ENCODE data around the gene FLNB.

The FLNB gene

GRCh38 chr3:58027704-58028317, 19.6 kb downstream of the FLNB start:
- TF ChIP-seq CTCF (conservative IDR thresholded peaks at IDR 0.05) (no peak), ZFX (IDR thresholded peaks at IDR 0.05) (no peak)
- peak overlapping the region; percentile 96 for H3K27ac ChIP-seq

- TF ChIP-seq ZFX (IDR thresholded peaks at IDR 0.05) (no peak), CTCF (conservative IDR thresholded peaks at IDR 0.05) (no peak)
- H3K27ac ChIP-seq: peak overlapping the region; percentile 21; the same call in 1 of the 2 replicates
These were observed 20.7 kb downstream of the FLNB start for GRCh38 chr3:58028902-58029301.

- TF ChIP-seq ZFX (IDR thresholded peaks at IDR 0.05): no peak
- TF ChIP-seq CTCF (conservative IDR thresholded peaks at IDR 0.05): no peak
- H3K27ac ChIP-seq: peak overlapping the region; percentile 30
These were observed 21.8 kb downstream of the FLNB start for GRCh38 chr3:58029842-58030584.

- no peak for TF ChIP-seq ZFX (IDR thresholded peaks at IDR 0.05)
- no peak for TF ChIP-seq CTCF (conservative IDR thresholded peaks at IDR 0.05)
- H3K27ac ChIP-seq: peak overlapping the region; percentile 18; the same call in 1 of the 2 replicates
These were observed 24.0 kb downstream of the FLNB start for GRCh38 chr3:58032186-58032585.

GRCh38 chr3:58034738-58035523, 26.7 kb downstream of the FLNB start:
- TF ChIP-seq ZFX (IDR thresholded peaks at IDR 0.05): no peak
- H3K27ac ChIP-seq: peak overlapping the region; percentile 99

GRCh38 chr3:58035524-58036255, 27.5 kb downstream of the FLNB start:
- TF ChIP-seq CTCF (conservative IDR thresholded peaks at IDR 0.05) (no peak), ZFX (IDR thresholded peaks at IDR 0.05) (no peak)
- peak overlapping the region; percentile 99 for H3K27ac ChIP-seq

- H3K27ac ChIP-seq: peak overlapping the region; percentile 99
- no peak for TF ChIP-seq CTCF (conservative IDR thresholded peaks at IDR 0.05)
These were observed 28.2 kb downstream of the FLNB start for GRCh38 chr3:58036293-58037032.
